GM19240 (cell line): ENCODE measurements around the gene APBB1IP.
"Not testable (repeated sequence)": the region's sequence is repeated elsewhere in the genome, so short reads cannot be mapped to it uniquely, and the experiment has no call there.

ENCODE experiments used
- DNase-seq: peaks from one replicate; pipeline ENCODE4 v3.0.0; 2011; ENCODE audit warnings: low spot score; ENCODE audit not compliant: insufficient read length

Gene APBB1IP

GRCh38 chr10:26441491-26442214, 3.5 kb downstream of the APBB1IP start:
- no peak for DNase-seq

GRCh38 chr10:26445411-26446031, 7.4 kb downstream of the APBB1IP start:
- no peak for DNase-seq

GRCh38 chr10:26446258-26446657, 8.1 kb downstream of the APBB1IP start:
- no peak for DNase-seq

- DNase-seq = no peak
Measured at GRCh38 chr10:26448292-26448691, 10.2 kb downstream of the APBB1IP start.

GRCh38 chr10:26448706-26449435, 10.7 kb downstream of the APBB1IP start:
- peak; percentile 37 for DNase-seq

GRCh38 chr10:26449726-26450125, 11.6 kb downstream of the APBB1IP start:
- DNase-seq = no peak

GRCh38 chr10:26451903-26452302, 13.8 kb downstream of the APBB1IP start:
- no peak for DNase-seq

GRCh38 chr10:26453850-26454249, 15.7 kb downstream of the APBB1IP start:
- DNase-seq = no peak

GRCh38 chr10:26454891-26455290, 16.8 kb downstream of the APBB1IP start:
- DNase-seq = no peak

- DNase-seq = no peak
Measured at GRCh38 chr10:26455567-26456315, 17.6 kb downstream of the APBB1IP start.

GRCh38 chr10:26457088-26457487, 18.9 kb downstream of the APBB1IP start:
- no peak for DNase-seq

GRCh38 chr10:26460736-26461135, 22.6 kb downstream of the APBB1IP start:
- no peak for DNase-seq

- DNase-seq = no peak
Measured at GRCh38 chr10:26463986-26464385, 25.8 kb downstream of the APBB1IP start.

- no peak for DNase-seq
Measured at GRCh38 chr10:26464632-26465280, 26.6 kb downstream of the APBB1IP start.

GRCh38 chr10:26466531-26466930, 28.4 kb downstream of the APBB1IP start:
- DNase-seq = not testable (repeated sequence)

GRCh38 chr10:26467639-26468038, 29.5 kb downstream of the APBB1IP start:
- no peak for DNase-seq

GRCh38 chr10:26468291-26468690, 30.1 kb downstream of the APBB1IP start:
- DNase-seq = no peak

- no peak for DNase-seq
Measured at GRCh38 chr10:26468700-26469099, 30.6 kb downstream of the APBB1IP start.

- DNase-seq = no peak
Measured at GRCh38 chr10:26472492-26472778, 34.3 kb downstream of the APBB1IP start.

- no peak for DNase-seq
Measured at GRCh38 chr10:26474026-26474425, 35.9 kb downstream of the APBB1IP start.

GRCh38 chr10:26474845-26475244, 36.7 kb downstream of the APBB1IP start:
- not testable (repeated sequence) for DNase-seq
